HepG2 (cell line): ENCODE results near the gene KCTD14. TPM values are rescaled to one million over a fixed set of nuclear protein-coding genes. Genes with fewer than 3 reads are reported as not detected.

Experiments used
- ATAC-seq: fragments of 200-7000 bp; cut with Tn5 transposase; 3 replicates; pipeline ENCODE4 v1.9.1; 2020; ENCODE audit warnings: mild to moderate bottlenecking, moderate library complexity
- BruUV-seq: library from RNA; stranded (reverse); fragments of 400-500 nt; replicated peaks from 2 replicates; lab custom pipeline; 2021; lab: Mats Ljungman, UMichigan
- CTCF ChIA-PET: fragments of 300-600 bp; formaldehyde crosslinking; extraction: SDS; loops from one replicate; lab custom pipeline; 2021; ENCODE audit warnings: low total read pairs, inconsistent platforms, low intra/inter-chr PET ratio; lab: Yijun Ruan, JAX
- POLR2A ChIA-PET: fragments of 350-600 bp; sonication (Branson Sonifier 250); formaldehyde crosslinking; loops from one replicate; lab custom pipeline; 2020; ENCODE audit warnings: antibody characterized with exemption, inconsistent platforms; lab: Yijun Ruan, JAX
- DNase-seq: peaks from one replicate; pipeline ENCODE4 v3.0.0-alpha.2; 2015; ENCODE audit warnings: low spot score
- FAIRE-seq: peaks from 3 replicates; lab custom pipeline; 2011; peaks lifted over from hg19 to GRCh38; lab: Jason Lieb, UNC
- H2AFZ ChIP-seq: one replicate; pipeline ENCODE4 v1.6.1; 2011; ENCODE audit warnings: low read length, inconsistent platforms
- H3K27ac ChIP-seq: fragments of 300-600 bp; 3 replicates; pipeline ENCODE4 v1.8.0; 2011; ENCODE audit warnings: mixed run types, mild to moderate bottlenecking, mixed read lengths, low read length, inconsistent platforms; ENCODE audit not compliant: insufficient read depth; ENCODE audit errors: extremely low read length
- H3K27me3 ChIP-seq, 2 experiments: fragments of 200-600 bp in 1 of 2; 2 replicates in 1 of 2; 3 replicates in 1 of 2; pipeline versions ENCODE4 v1.6.0 to v1.8.0; 2011; ENCODE audit warnings: low read length in 2 of 2, mild to moderate bottlenecking in 2 of 2, moderate library complexity in 2 of 2, inconsistent platforms in 1 of 2; ENCODE audit not compliant: insufficient read depth in 2 of 2, control insufficient read depth in 1 of 2
- H3K36me3 ChIP-seq, 2 experiments: fragments of 200-600 bp in 1 of 2; replicated peaks in 1 of 2; 2 replicates in 1 of 2; 3 replicates in 1 of 2; pipeline versions ENCODE4 v1.5.1 to v1.8.0; 2011; ENCODE audit warnings: low read length in 2 of 2, inconsistent platforms in 1 of 2; ENCODE audit not compliant: insufficient read depth in 2 of 2, control insufficient read depth in 1 of 2
- H3K4me1 ChIP-seq: 2 replicates; pipeline ENCODE4 v1.5.1; 2012; ENCODE audit warnings: low read length, inconsistent platforms; ENCODE audit not compliant: insufficient read depth
- H3K4me2 ChIP-seq: 2 replicates; pipeline ENCODE4 v1.6.0; 2011; ENCODE audit warnings: low read depth, low read length, inconsistent platforms
- H3K4me3 ChIP-seq, 3 experiments: fragments of 200-600 bp in 1 of 3; sonication (generic), shearing (Covaris generic) in 1 of 3; replicated peaks in 1 of 3; 2 replicates each; pipeline ENCODE4 v1.5.1; 2011 to 2016; ENCODE audit warnings: low read length in 3 of 3, inconsistent platforms in 2 of 3, low read depth in 2 of 3, mild to moderate bottlenecking in 2 of 3, control low read depth in 1 of 3, mixed read lengths in 1 of 3; ENCODE audit not compliant: insufficient read depth in 1 of 3
- H3K79me2 ChIP-seq: one replicate; pipeline ENCODE4 v1.6.1; 2011; ENCODE audit warnings: low read length, inconsistent platforms; ENCODE audit not compliant: insufficient read depth
- H3K9ac ChIP-seq: 2 replicates; pipeline ENCODE4 v1.6.0; 2011; ENCODE audit warnings: mild to moderate bottlenecking, low read depth, low read length, inconsistent platforms; ENCODE audit not compliant: insufficient read depth
- H3K9me3 ChIP-seq: 2 replicates; pipeline ENCODE4 v1.5.1; 2012; ENCODE audit warnings: mild to moderate bottlenecking, low read length
- H4K20me1 ChIP-seq: 2 replicates; pipeline ENCODE4 v1.6.0; 2011; ENCODE audit warnings: inconsistent platforms, mild to moderate bottlenecking, low read length, moderate library complexity; ENCODE audit not compliant: insufficient read depth
- CEBPG ChIP-seq: IDR thresholded peaks from 2 replicates; pipeline ENCODE4 v1.6.1; 2016
- IKZF1 ChIP-seq: fragments of 450-650 bp; IDR thresholded peaks from 2 replicates; pipeline ENCODE4 v1.7.1; 2016
- MBNL3 ChIP-seq: fragments of 250-450 bp; sonication (Bioruptor Pico); conservative IDR thresholded peaks from 2 replicates; pipeline ENCODE4 v1.8.0; 2022; ENCODE audit warnings: mild to moderate bottlenecking, inconsistent platforms
- PAF1 ChIP-seq: IDR thresholded peaks from 2 replicates; pipeline ENCODE4 v1.6.1; 2016; ENCODE audit warnings: missing genetic modification reagents, missing compliant biosample characterization
- POLR2AphosphoS2 ChIP-seq: IDR thresholded peaks from 2 replicates; pipeline ENCODE4 v1.6.1; 2011; ENCODE audit warnings: low read depth, low read length, improper control_type of control experiment
- ZFP41 ChIP-seq: sonication (generic); formaldehyde crosslinking; IDR thresholded peaks from 2 replicates; pipeline ENCODE4 v1.4.0; 2020; ENCODE audit warnings: mild to moderate bottlenecking, missing genetic modification reagents, borderline replicate concordance
- ZNF510 ChIP-seq: sonication (generic); formaldehyde crosslinking; IDR thresholded peaks from 2 replicates; pipeline ENCODE4 v1.4.0; 2020; ENCODE audit warnings: low read depth, mild to moderate bottlenecking, missing genetic modification reagents
- ZNF777 ChIP-seq: sonication (generic); formaldehyde crosslinking; IDR thresholded peaks from 2 replicates; pipeline ENCODE4 v1.4.0; 2020; ENCODE audit warnings: missing genetic modification reagents
- WGBS: methylation state at CpG from one replicate; pipeline ENCODE4 v1.1.6; 2017; ENCODE audit warnings: low lambda C conversion rate; 5-methylcytosine and 5-hydroxymethylcytosine counted together
- in situ Hi-C: cut with HindIII; loops from 2 replicates; pipeline ENCODE4 v1.10.0; 2017; ENCODE audit warnings: low pct_unique_long_range_greater_than_20kb; ENCODE audit not compliant: extremely low pct_ligation_motif_present
- intact Hi-C: fragments of 100-400 bp; cut with micrococcal nuclease; formaldehyde crosslinking; loops from one replicate; pipeline ENCODE4 v1.10.0; 2022; ENCODE audit not compliant: unreplicated experiment
- polyA plus RNA-seq, 8 experiments: library from polyadenylated mRNA; depleted of rRNA in 3 of 8; stranded (reverse) in 7 of 8; unstranded in 1 of 8; fragments of >200 nt; fragmentation: Illumina TruSeq in 4 of 8; extraction: Trizol in 4 of 8; gene quantifications; 2 replicates each; pipeline versions ENCODE4 v1.2.1 to v1.2.3, GENCODE V29; 2011 to 2016; ENCODE audit warnings: low read depth in 4 of 8, missing spikeins in 1 of 8, mixed read lengths in 1 of 8; ENCODE audit not compliant: insufficient read depth in 1 of 8
- total RNA-seq, 5 experiments: library from RNA; depleted of rRNA; stranded (reverse); fragments of >200 nt; fragmentation: Illumina TruSeq; extraction: Trizol; gene quantifications; 2 replicates each; pipeline ENCODE4 v1.2.3, GENCODE V29; 2016; ENCODE audit warnings: low read depth in 1 of 5
- TF ChIP-seq, protein P1 (sequence below): sonication (generic); IDR thresholded peaks from 2 replicates; pipeline ENCODE4 v1.6.1; 2016; ENCODE audit warnings: low read depth, borderline replicate concordance
- TF ChIP-seq, protein P2 (sequence below): IDR thresholded peaks from 2 replicates; pipeline ENCODE4 v1.6.1; 2012; ENCODE audit warnings: low read depth, low read length, improper control_type of control experiment
- TF ChIP-seq, protein P3 (sequence below): sonication (generic); formaldehyde crosslinking; IDR thresholded peaks from 2 replicates; pipeline ENCODE4 v1.4.0; 2020; ENCODE audit warnings: missing genetic modification reagents
- TF ChIP-seq, protein P4 (sequence below): sonication (generic); formaldehyde crosslinking; IDR thresholded peaks from 2 replicates; pipeline ENCODE4 v1.4.0; 2020; ENCODE audit warnings: missing genetic modification reagents, borderline replicate concordance

KCTD14 gene
- total and polyA plus RNA-seq, 2 of the 13 experiments (the other 11 are each of a cell fraction or from before 2014, with no cell fraction given) = 10.3 to 15.6 TPM

DNA sequence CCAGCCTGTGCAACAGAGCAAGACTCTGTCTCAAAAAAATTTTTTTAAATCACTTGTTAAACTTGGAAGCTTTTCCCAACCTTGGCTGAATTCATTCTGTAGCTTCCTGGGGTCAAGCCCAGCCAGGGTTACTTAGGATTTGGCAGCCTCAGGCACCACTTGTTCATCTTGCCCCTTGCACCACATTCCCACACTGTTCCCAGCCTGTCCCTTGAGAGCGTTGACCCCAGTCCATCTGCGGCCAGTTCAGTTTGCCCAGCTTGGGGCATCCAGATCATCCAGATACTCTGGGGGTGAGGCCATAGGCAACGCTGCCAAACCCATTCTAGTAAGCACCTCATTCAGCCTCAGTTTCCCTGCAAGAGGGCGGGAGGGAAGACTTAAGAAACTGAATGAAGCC is 31.9 kb upstream of the KCTD14 start:
- DNase-seq (no peak), FAIRE-seq (no peak), ATAC-seq (no peak)
- H3K4me1 ChIP-seq = peaks cover 62% of the 10 kb centered on the region
- no peak for TF ChIP-seq IKZF1
- no peak for TF ChIP-seq PAF1 (CRISPR knock-in tag)
- no peak for TF ChIP-seq ZFP41 (CRISPR knock-in tag)
- TF ChIP-seq ZNF777 (CRISPR knock-in tag) = no peak
- TF ChIP-seq, protein P1, sequence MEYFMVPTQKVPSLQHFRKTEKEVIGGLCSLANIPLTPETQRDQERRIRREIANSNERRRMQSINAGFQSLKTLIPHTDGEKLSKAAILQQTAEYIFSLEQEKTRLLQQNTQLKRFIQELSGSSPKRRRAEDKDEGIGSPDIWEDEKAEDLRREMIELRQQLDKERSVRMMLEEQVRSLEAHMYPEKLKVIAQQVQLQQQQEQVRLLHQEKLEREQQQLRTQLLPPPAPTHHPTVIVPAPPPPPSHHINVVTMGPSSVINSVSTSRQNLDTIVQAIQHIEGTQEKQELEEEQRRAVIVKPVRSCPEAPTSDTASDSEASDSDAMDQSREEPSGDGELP = no peak
- TF ChIP-seq CEBPG (CRISPR knock-in tag) = no peak
- TF ChIP-seq, protein P2, sequence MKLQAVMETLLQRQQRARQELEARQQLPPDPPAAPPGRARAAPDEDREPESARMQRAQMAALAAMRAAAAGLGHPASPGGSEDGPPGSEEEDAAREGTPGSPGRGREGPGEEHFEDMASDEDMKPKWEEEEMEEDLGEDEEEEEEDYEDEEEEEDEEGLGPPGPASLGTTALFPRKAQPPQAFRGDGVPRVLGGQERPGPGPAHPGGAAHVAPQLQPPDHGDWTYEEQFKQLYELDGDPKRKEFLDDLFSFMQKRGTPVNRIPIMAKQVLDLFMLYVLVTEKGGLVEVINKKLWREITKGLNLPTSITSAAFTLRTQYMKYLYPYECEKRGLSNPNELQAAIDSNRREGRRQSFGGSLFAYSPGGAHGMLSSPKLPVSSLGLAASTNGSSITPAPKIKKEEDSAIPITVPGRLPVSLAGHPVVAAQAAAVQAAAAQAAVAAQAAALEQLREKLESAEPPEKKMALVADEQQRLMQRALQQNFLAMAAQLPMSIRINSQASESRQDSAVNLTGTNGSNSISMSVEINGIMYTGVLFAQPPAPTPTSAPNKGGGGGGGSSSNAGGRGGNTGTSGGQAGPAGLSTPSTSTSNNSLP = no peak
- no peak for TF ChIP-seq MBNL3 (CRISPR knock-in tag)
- TF ChIP-seq, protein P3, sequence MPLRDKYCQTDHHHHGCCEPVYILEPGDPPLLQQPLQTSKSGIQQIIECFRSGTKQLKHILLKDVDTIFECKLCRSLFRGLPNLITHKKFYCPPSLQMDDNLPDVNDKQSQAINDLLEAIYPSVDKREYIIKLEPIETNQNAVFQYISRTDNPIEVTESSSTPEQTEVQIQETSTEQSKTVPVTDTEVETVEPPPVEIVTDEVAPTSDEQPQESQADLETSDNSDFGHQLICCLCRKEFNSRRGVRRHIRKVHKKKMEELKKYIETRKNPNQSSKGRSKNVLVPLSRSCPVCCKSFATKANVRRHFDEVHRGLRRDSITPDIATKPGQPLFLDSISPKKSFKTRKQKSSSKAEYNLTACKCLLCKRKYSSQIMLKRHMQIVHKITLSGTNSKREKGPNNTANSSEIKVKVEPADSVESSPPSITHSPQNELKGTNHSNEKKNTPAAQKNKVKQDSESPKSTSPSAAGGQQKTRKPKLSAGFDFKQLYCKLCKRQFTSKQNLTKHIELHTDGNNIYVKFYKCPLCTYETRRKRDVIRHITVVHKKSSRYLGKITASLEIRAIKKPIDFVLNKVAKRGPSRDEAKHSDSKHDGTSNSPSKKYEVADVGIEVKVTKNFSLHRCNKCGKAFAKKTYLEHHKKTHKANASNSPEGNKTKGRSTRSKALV = no peak
- no peak for TF ChIP-seq POLR2AphosphoS2
- TF ChIP-seq ZNF510 (CRISPR knock-in tag) = no peak
- TF ChIP-seq, protein P4, sequence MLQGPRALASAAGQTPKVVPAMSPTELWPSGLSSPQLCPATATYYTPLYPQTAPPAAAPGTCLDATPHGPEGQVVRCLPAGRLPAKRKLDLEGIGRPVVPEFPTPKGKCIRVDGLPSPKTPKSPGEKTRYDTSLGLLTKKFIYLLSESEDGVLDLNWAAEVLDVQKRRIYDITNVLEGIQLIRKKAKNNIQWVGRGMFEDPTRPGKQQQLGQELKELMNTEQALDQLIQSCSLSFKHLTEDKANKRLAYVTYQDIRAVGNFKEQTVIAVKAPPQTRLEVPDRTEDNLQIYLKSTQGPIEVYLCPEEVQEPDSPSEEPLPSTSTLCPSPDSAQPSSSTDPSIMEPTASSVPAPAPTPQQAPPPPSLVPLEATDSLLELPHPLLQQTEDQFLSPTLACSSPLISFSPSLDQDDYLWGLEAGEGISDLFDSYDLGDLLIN (CRISPR knock-in tag) = no peak
- no peak overlapping the region for H3K4me2 ChIP-seq
- 82% methylated on average over 3 of the region's 4 CpGs for WGBS
- no peaks in the 10 kb centered on the region for H3K36me3 ChIP-seq
- H2AFZ ChIP-seq = no peak overlapping the region
- no peaks in the 10 kb centered on the region for H3K9me3 ChIP-seq
- intact Hi-C loops (no loop called here), in situ Hi-C loops (no loop called here)
- H3K27ac ChIP-seq = no peak overlapping the region
- POLR2A ChIA-PET = interaction anchor here (0.8 to 2.8 kb wide), 2 partner anchors 24 to 85 kb away, joined by 3 to 9 read pairs; partner anchors contain the start of genes ALG8 and NDUFC2
- no peaks in the 10 kb centered on the region for H3K27me3 ChIP-seq
- H3K9ac ChIP-seq = no peak overlapping the region
- no peaks in the 10 kb centered on the region for H4K20me1 ChIP-seq
- H3K79me2 ChIP-seq = no peaks in the 10 kb centered on the region
- CTCF ChIA-PET = no interaction called here
- no TSS peak for BruUV-seq
- no peak overlapping the region for H3K4me3 ChIP-seq
